SK-N-SH treated with all-trans-retinoic acid at 6 μM for 48 hours (cell line): ENCODE measurements around the gene NLGN2.

Source experiments
- ATAC-seq: fragments of 200-7000 bp; cut with Tn5 transposase; 3 replicates; pipeline ENCODE4 v1.9.1; 2020; ENCODE audit warnings: mild to moderate bottlenecking, moderate library complexity
- ARNTL ChIP-seq: fragments of 450-650 bp; formaldehyde crosslinking; IDR thresholded peaks from 2 replicates; pipeline ENCODE4 v1.5.0; 2020; ENCODE audit warnings: low read depth, mild to moderate bottlenecking, moderate library complexity, borderline replicate concordance
- CREB5 ChIP-seq: fragments of 250-450 bp; sonication (Bioruptor Pico); IDR thresholded peaks from 2 replicates; pipeline ENCODE4 v1.5.1; 2020; ENCODE audit warnings: low read depth, mild to moderate bottlenecking, moderate library complexity
- CSDC2 ChIP-seq: fragments of 250-450 bp; sonication (Bioruptor Pico); IDR thresholded peaks from 2 replicates; pipeline ENCODE4 v1.5.0; 2020; ENCODE audit warnings: mild to moderate bottlenecking, moderate library complexity
- CSRNP3 ChIP-seq: fragments of 250-450 bp; sonication (Bioruptor Pico); IDR thresholded peaks from 2 replicates; pipeline ENCODE4 v1.5.1; 2021; ENCODE audit warnings: mild to moderate bottlenecking, moderate library complexity
- ESRRG ChIP-seq: fragments of 250-450 bp; sonication (Bioruptor Pico); IDR thresholded peaks from 2 replicates; pipeline ENCODE4 v1.6.1; 2021; ENCODE audit warnings: mild to moderate bottlenecking
- GLIS3 ChIP-seq: fragments of 250-450 bp; sonication (Bioruptor Pico); IDR thresholded peaks from 2 replicates; pipeline ENCODE4 v1.5.0; 2020; ENCODE audit warnings: mild to moderate bottlenecking, moderate library complexity
- ISL1 ChIP-seq: fragments of 250-450 bp; sonication (Bioruptor Pico); IDR thresholded peaks from 2 replicates; pipeline ENCODE4 v2.1.2; 2022; ENCODE audit warnings: mild to moderate bottlenecking, moderate library complexity
- PATZ1 ChIP-seq: fragments of 250-450 bp; sonication (Bioruptor Pico); IDR thresholded peaks from 2 replicates; pipeline ENCODE4 v1.8.0; 2020; ENCODE audit warnings: mild to moderate bottlenecking, moderate library complexity, borderline replicate concordance
- POU6F1 ChIP-seq: fragments of 250-450 bp; sonication (Bioruptor Pico); IDR thresholded peaks from 2 replicates; pipeline ENCODE4 v1.8.0; 2021; ENCODE audit warnings: low read depth, mild to moderate bottlenecking, moderate library complexity, borderline replicate concordance
- PPARA ChIP-seq: fragments of 250-450 bp; sonication (Bioruptor Pico); IDR thresholded peaks from 2 replicates; pipeline ENCODE4 v1.5.0; 2020; ENCODE audit warnings: mild to moderate bottlenecking, borderline replicate concordance
- RARB ChIP-seq: fragments of 250-450 bp; sonication (Bioruptor Pico); IDR thresholded peaks from 2 replicates; pipeline ENCODE4 v1.8.0; 2021; ENCODE audit warnings: mild to moderate bottlenecking, moderate library complexity
- SNAI2 ChIP-seq: fragments of 250-450 bp; sonication (Bioruptor Pico); IDR thresholded peaks from 2 replicates; pipeline ENCODE4 v1.5.0; 2020; ENCODE audit warnings: mild to moderate bottlenecking, moderate library complexity
- TCF4 ChIP-seq: fragments of 250-450 bp; sonication (Bioruptor Pico); IDR thresholded peaks from 2 replicates; pipeline ENCODE4 v1.8.0; 2021; ENCODE audit warnings: mild to moderate bottlenecking, moderate library complexity, borderline replicate concordance
- TOX ChIP-seq: fragments of 250-450 bp; sonication (Bioruptor Pico); IDR thresholded peaks from 2 replicates; pipeline ENCODE4 v1.8.0; 2021; ENCODE audit warnings: mild to moderate bottlenecking, moderate library complexity, borderline replicate concordance
- TSHZ2 ChIP-seq: fragments of 250-450 bp; sonication (Bioruptor Pico); IDR thresholded peaks from 2 replicates; pipeline ENCODE4 v1.5.0; 2020; ENCODE audit warnings: mild to moderate bottlenecking, moderate library complexity
- ZC3H10 ChIP-seq: fragments of 250-450 bp; sonication (Bioruptor Pico); IDR thresholded peaks from 2 replicates; pipeline ENCODE4 v1.5.1; 2021; ENCODE audit warnings: mild to moderate bottlenecking, moderate library complexity
- ZFP3 ChIP-seq: fragments of 250-450 bp; sonication (Bioruptor Pico); IDR thresholded peaks from 2 replicates; pipeline ENCODE4 v1.5.0; 2020; ENCODE audit warnings: mild to moderate bottlenecking, moderate library complexity
- ZFP30 ChIP-seq: fragments of 450-650 bp; formaldehyde crosslinking; IDR thresholded peaks from 2 replicates; pipeline ENCODE4 v1.5.0; 2022; ENCODE audit warnings: mild to moderate bottlenecking, moderate library complexity
- ZNF565 ChIP-seq: fragments of 450-650 bp; formaldehyde crosslinking; conservative IDR thresholded peaks from 2 replicates; pipeline ENCODE4 v1.5.0; 2020; ENCODE audit warnings: low read depth, mild to moderate bottlenecking, moderate library complexity
- ZNF70 ChIP-seq: fragments of 450-650 bp; formaldehyde crosslinking; IDR thresholded peaks from 2 replicates; pipeline ENCODE4 v1.5.0; 2020; ENCODE audit warnings: mild to moderate bottlenecking, moderate library complexity
- ZNF8 ChIP-seq: fragments of 450-650 bp; formaldehyde crosslinking; IDR thresholded peaks from 2 replicates; pipeline ENCODE4 v1.5.0; 2020; ENCODE audit warnings: mild to moderate bottlenecking, moderate library complexity

Gene NLGN2

GRCh38 chr17:7466639-7467341, 59.1 kb downstream of the NLGN2 start:
- ATAC-seq, result peak; percentile 21
- TF ChIP-seq CSRNP3 (CRISPR knock-in tag) (no peak), ZFP3 (CRISPR knock-in tag) (no peak), PATZ1 (CRISPR knock-in tag) (no peak), TCF4 (no peak), ZNF8 (CRISPR knock-in tag) (no peak), ZC3H10 (no peak), ZFP30 (CRISPR knock-in tag) (no peak), ZNF565 (CRISPR knock-in tag) (no peak), PPARA (CRISPR knock-in tag) (no peak), TOX (CRISPR knock-in tag) (no peak), ESRRG (no peak), SNAI2 (CRISPR knock-in tag) (no peak), ISL1 (CRISPR knock-in tag) (no peak), CREB5 (CRISPR knock-in tag) (no peak), ARNTL (CRISPR knock-in tag) (no peak), ZNF70 (CRISPR knock-in tag) (no peak), POU6F1 (CRISPR knock-in tag) (no peak), TSHZ2 (CRISPR knock-in tag) (no peak)
- TF ChIP-seq, all 23 proteins: peak for 0

GRCh38 chr17:7467498-7467897, 59.9 kb downstream of the NLGN2 start:
- TF ChIP-seq TSHZ2 (CRISPR knock-in tag) (no peak), PATZ1 (CRISPR knock-in tag) (no peak), RARB (CRISPR knock-in tag) (no peak), TCF4 (no peak), GLIS3 (CRISPR knock-in tag) (no peak), SNAI2 (CRISPR knock-in tag) (no peak), ESRRG (no peak), ZNF565 (CRISPR knock-in tag) (no peak), CSDC2 (no peak), ISL1 (CRISPR knock-in tag) (no peak), ZNF70 (CRISPR knock-in tag) (no peak), ZC3H10 (no peak), POU6F1 (CRISPR knock-in tag) (no peak)
- ATAC-seq, result no peak
